ENCODE results near the gene MYO18B.

DNA sequence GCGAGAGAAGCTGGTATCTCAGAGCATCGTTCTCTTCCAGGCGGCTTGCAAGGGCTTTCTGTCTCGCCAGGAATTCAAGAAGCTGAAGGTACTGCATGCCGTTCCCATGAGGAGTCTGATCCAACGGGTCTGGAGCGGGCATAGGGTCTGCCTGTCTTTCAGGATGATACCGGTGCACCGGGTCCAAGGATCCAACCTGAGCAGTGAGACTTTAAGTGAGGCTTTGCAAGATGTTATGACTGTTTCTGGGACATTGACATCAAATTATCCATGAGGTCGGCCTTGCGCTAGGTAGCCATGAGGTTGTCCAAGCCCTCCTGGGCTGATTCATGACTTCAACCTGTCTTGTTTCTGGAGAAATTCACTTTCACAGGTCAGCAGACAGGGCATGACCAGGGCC, 132.3 kb downstream of the MYO18B start:
- TF ChIP-seq, protein P1, sequence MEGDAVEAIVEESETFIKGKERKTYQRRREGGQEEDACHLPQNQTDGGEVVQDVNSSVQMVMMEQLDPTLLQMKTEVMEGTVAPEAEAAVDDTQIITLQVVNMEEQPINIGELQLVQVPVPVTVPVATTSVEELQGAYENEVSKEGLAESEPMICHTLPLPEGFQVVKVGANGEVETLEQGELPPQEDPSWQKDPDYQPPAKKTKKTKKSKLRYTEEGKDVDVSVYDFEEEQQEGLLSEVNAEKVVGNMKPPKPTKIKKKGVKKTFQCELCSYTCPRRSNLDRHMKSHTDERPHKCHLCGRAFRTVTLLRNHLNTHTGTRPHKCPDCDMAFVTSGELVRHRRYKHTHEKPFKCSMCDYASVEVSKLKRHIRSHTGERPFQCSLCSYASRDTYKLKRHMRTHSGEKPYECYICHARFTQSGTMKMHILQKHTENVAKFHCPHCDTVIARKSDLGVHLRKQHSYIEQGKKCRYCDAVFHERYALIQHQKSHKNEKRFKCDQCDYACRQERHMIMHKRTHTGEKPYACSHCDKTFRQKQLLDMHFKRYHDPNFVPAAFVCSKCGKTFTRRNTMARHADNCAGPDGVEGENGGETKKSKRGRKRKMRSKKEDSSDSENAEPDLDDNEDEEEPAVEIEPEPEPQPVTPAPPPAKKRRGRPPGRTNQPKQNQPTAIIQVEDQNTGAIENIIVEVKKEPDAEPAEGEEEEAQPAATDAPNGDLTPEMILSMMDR (IDR thresholded peaks at IDR 0.05) = no peak
- TF ChIP-seq POLR2A (IDR thresholded peaks at IDR 0.05) = no peak

Measured in right lobe of liver (tissue), 4 donors.